ENCODE data around the gene KRTAP12-3.

DNA sequence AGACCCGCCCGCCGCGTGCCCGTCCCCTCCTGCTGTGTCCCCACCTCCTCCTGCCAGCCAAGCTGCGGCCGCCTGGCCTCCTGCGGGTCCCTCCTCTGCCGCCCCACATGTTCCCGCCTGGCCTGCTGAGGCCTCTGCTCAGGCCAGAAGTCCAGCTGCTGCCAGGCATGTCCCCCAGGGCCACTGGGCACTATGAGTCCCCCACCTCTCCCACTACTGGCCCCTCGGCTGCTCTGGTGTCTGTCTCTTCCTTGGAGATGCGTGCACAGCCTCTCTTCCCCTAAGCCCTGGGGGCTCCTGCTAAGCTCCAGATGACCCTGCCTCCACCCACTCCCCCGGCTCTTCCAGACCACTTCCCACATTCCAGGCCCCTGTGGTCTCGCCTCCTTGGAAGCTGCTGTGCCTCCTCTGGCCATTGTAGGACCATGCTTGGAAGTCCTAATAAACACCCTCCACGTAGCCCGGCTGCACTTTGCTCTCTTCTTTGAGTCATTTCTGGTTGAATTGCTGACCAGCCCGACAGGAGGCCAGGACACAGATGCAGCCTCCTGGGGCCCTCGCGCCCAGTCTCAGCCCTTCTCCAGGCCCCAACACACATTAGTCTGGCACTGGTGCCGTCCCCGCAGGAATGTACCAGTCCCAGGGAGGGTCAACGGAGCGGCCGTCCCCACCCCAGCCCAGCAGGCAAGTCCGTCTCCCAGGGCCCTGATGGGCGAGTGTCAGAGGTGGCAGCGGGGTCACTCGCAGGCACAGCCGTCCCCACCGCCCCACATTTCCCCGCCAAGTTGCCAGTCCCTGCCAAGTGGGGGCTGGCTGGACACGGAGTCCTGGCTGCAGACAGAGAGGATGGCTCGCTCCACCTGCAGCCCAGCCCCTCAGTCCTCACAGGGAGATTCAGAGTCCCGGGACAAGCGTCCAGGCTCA, 40.3 kb downstream of the KRTAP12-3 start:
- TF ChIP-seq, protein P1, sequence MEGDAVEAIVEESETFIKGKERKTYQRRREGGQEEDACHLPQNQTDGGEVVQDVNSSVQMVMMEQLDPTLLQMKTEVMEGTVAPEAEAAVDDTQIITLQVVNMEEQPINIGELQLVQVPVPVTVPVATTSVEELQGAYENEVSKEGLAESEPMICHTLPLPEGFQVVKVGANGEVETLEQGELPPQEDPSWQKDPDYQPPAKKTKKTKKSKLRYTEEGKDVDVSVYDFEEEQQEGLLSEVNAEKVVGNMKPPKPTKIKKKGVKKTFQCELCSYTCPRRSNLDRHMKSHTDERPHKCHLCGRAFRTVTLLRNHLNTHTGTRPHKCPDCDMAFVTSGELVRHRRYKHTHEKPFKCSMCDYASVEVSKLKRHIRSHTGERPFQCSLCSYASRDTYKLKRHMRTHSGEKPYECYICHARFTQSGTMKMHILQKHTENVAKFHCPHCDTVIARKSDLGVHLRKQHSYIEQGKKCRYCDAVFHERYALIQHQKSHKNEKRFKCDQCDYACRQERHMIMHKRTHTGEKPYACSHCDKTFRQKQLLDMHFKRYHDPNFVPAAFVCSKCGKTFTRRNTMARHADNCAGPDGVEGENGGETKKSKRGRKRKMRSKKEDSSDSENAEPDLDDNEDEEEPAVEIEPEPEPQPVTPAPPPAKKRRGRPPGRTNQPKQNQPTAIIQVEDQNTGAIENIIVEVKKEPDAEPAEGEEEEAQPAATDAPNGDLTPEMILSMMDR (IDR thresholded peaks at IDR 0.05): no peak
- TF ChIP-seq POLR2A (IDR thresholded peaks at IDR 0.05): no peak

Measured in testis (tissue), 2 donors.